ENCODE data around the gene MAP7D1.

DNA sequence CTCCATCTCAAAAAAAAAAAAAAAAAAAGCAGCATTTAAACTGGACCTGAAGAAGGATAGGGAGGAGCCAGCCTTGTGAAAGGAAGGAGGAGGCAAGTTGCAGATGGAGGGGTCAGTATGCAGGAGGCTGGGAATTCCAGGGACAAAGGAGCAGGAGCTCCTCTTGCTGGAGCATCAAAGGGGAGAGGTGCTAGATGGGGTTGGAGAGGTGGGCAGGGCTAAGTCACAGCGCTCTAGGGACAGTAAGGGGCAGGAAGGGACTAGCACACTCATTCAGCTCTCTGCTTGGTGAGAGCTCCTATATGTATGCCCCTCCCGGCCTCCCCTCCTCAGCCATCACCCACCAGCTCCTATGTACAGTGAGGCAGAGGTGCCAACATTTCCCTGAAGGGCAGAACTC is 26.8 kb downstream of the MAP7D1 start:
- no peak for TF ChIP-seq RAD21 (IDR thresholded peaks at IDR 0.05; ENCODE audit: insufficient read depth, low read depth, low read length)
- TF ChIP-seq, protein P1, sequence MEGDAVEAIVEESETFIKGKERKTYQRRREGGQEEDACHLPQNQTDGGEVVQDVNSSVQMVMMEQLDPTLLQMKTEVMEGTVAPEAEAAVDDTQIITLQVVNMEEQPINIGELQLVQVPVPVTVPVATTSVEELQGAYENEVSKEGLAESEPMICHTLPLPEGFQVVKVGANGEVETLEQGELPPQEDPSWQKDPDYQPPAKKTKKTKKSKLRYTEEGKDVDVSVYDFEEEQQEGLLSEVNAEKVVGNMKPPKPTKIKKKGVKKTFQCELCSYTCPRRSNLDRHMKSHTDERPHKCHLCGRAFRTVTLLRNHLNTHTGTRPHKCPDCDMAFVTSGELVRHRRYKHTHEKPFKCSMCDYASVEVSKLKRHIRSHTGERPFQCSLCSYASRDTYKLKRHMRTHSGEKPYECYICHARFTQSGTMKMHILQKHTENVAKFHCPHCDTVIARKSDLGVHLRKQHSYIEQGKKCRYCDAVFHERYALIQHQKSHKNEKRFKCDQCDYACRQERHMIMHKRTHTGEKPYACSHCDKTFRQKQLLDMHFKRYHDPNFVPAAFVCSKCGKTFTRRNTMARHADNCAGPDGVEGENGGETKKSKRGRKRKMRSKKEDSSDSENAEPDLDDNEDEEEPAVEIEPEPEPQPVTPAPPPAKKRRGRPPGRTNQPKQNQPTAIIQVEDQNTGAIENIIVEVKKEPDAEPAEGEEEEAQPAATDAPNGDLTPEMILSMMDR (IDR thresholded peaks at IDR 0.05 in 2 of 3, conservative IDR thresholded peaks at IDR 0.05 in 1 of 3; ENCODE audit: control insufficient read depth in 2 of 3, extremely low read depth in 1 of 3, insufficient read depth in 1 of 3, low read depth in 3 of 3, low read length in 3 of 3) = no peak
- TF ChIP-seq JUND (IDR thresholded peaks at IDR 0.05; ENCODE audit: low read depth, low read length) = no peak
- no peak for TF ChIP-seq HDGF (IDR thresholded peaks at IDR 0.05)
- TF ChIP-seq EZH2 (IDR thresholded peaks at IDR 0.05; ENCODE audit: borderline replicate concordance, control insufficient read depth, low read depth, low read length) = no peak
- no peak for TF ChIP-seq ZNF217 (IDR thresholded peaks at IDR 0.05)
- TF ChIP-seq, protein P2, sequence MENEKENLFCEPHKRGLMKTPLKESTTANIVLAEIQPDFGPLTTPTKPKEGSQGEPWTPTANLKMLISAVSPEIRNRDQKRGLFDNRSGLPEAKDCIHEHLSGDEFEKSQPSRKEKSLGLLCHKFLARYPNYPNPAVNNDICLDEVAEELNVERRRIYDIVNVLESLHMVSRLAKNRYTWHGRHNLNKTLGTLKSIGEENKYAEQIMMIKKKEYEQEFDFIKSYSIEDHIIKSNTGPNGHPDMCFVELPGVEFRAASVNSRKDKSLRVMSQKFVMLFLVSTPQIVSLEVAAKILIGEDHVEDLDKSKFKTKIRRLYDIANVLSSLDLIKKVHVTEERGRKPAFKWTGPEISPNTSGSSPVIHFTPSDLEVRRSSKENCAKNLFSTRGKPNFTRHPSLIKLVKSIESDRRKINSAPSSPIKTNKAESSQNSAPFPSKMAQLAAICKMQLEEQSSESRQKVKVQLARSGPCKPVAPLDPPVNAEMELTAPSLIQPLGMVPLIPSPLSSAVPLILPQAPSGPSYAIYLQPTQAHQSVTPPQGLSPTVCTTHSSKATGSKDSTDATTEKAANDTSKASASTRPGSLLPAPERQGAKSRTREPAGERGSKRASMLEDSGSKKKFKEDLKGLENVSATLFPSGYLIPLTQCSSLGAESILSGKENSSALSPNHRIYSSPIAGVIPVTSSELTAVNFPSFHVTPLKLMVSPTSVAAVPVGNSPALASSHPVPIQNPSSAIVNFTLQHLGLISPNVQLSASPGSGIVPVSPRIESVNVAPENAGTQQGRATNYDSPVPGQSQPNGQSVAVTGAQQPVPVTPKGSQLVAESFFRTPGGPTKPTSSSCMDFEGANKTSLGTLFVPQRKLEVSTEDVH (IDR thresholded peaks at IDR 0.05; ENCODE audit: low read depth, partially characterized antibody) = no peak
- TF ChIP-seq CHD2 (IDR thresholded peaks at IDR 0.05; ENCODE audit: borderline replicate concordance, low read depth, low read length) = no peak
